ENCODE measurements around the gene KIAA1210. TPM values are rescaled to one million over a fixed set of nuclear protein-coding genes. Genes with fewer than 3 reads are reported as not detected.

Gene KIAA1210
- total RNA-seq, 2 donors from 2014 or later, result not detected

- no peaks in the 10 kb centered on the region for H3K36me3 ChIP-seq
- no peaks in the 10 kb centered on the region for H3K4me1 ChIP-seq
- no peaks in the 10 kb centered on the region for H3K9me3 ChIP-seq
- no peak for DNase-seq
- intact Hi-C loops (cut with DNase I), result no loop called here
- H3K27ac ChIP-seq, result no peak overlapping the region
- no peak overlapping the region for H3K4me3 ChIP-seq
- H3K27me3 ChIP-seq, result no peaks in the 10 kb centered on the region
- no peak overlapping the region for H3K9ac ChIP-seq (ENCODE audit: low read depth in 2 of 2, low read length in 2 of 2)
- TF ChIP-seq, protein P1, sequence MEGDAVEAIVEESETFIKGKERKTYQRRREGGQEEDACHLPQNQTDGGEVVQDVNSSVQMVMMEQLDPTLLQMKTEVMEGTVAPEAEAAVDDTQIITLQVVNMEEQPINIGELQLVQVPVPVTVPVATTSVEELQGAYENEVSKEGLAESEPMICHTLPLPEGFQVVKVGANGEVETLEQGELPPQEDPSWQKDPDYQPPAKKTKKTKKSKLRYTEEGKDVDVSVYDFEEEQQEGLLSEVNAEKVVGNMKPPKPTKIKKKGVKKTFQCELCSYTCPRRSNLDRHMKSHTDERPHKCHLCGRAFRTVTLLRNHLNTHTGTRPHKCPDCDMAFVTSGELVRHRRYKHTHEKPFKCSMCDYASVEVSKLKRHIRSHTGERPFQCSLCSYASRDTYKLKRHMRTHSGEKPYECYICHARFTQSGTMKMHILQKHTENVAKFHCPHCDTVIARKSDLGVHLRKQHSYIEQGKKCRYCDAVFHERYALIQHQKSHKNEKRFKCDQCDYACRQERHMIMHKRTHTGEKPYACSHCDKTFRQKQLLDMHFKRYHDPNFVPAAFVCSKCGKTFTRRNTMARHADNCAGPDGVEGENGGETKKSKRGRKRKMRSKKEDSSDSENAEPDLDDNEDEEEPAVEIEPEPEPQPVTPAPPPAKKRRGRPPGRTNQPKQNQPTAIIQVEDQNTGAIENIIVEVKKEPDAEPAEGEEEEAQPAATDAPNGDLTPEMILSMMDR (IDR thresholded peaks at IDR 0.05), result no peak
Measured at GRCh38 chrX:119094819-119095218, 32.8 kb downstream of the KIAA1210 start.

GRCh38 chrX:119093991-119094735, 33.4 kb downstream of the KIAA1210 start:
- Histone ChIP-seq H3K9ac (ENCODE audit: low read depth in 2 of 2, low read length in 2 of 2) (no peak overlapping the region), H3K27me3 (no peaks in the 10 kb centered on the region), H3K36me3 (no peaks in the 10 kb centered on the region), H3K9me3 (no peaks in the 10 kb centered on the region), H3K4me3 (no peak overlapping the region), H3K27ac (no peak overlapping the region), H3K4me1 (no peaks in the 10 kb centered on the region)
- no peak for DNase-seq
- intact Hi-C loops (cut with DNase I), result no loop called here
- TF ChIP-seq, protein P1 (IDR thresholded peaks at IDR 0.05), result no peak

GRCh38 chrX:119090627-119091026, 37.0 kb downstream of the KIAA1210 start:
- no peaks in the 10 kb centered on the region for H3K4me1 ChIP-seq
- no peak overlapping the region for H3K9ac ChIP-seq (ENCODE audit: low read depth in 2 of 2, low read length in 2 of 2)
- no peaks in the 10 kb centered on the region for H3K9me3 ChIP-seq
- H3K27me3 ChIP-seq, result no peaks in the 10 kb centered on the region
- no peak for DNase-seq
- intact Hi-C loops (cut with DNase I), result no loop called here
- TF ChIP-seq, protein P1 (IDR thresholded peaks at IDR 0.05), result no peak
- H3K4me3 ChIP-seq, result no peak overlapping the region
- H3K36me3 ChIP-seq, result no peaks in the 10 kb centered on the region
- no peak overlapping the region for H3K27ac ChIP-seq

- TF ChIP-seq, protein P1 (IDR thresholded peaks at IDR 0.05), result no peak
- no peaks in the 10 kb centered on the region for H3K36me3 ChIP-seq
Measured at GRCh38 chrX:119089619-119090018, 38.0 kb downstream of the KIAA1210 start.

DNA sequence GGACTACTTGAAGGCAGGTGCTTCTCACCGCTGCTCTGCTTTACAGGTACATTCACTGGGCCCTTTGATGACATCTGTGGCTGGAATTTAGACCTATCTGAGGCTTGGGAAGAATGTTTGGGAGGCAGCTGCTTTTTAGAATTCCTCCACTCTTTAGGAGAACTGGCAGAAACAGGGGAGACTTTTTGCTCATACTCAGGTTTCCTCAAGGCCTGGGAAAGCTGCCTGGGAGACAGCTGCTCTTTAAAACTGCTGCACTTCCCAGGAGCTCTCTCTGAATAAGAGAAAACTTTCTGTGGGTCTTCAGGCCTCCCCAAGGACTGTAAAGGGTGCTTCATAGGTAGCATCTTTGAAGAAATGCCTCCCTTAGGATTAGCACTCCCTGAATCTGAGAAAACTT, 40.5 kb downstream of the KIAA1210 start:
- intact Hi-C loops (cut with DNase I), result no loop called here
- Histone ChIP-seq H3K27ac (no peak overlapping the region), H3K9me3 (no peaks in the 10 kb centered on the region), H3K4me1 (no peaks in the 10 kb centered on the region), H3K36me3 (no peaks in the 10 kb centered on the region), H3K9ac (ENCODE audit: low read depth in 2 of 2, low read length in 2 of 2) (no peak overlapping the region), H3K4me3 (no peak overlapping the region), H3K27me3 (peaks cover 6% of the 10 kb centered on the region)
- TF ChIP-seq, protein P1 (IDR thresholded peaks at IDR 0.05), result no peak
- no peak for DNase-seq

More at GRCh38 chrX:119089619-119090018, 38.0 kb downstream of the KIAA1210 start:
- no peak overlapping the region for H3K4me3 ChIP-seq
- no peak overlapping the region for H3K9ac ChIP-seq (ENCODE audit: low read depth in 2 of 2, low read length in 2 of 2)
- no peaks in the 10 kb centered on the region for H3K4me1 ChIP-seq
- no peak overlapping the region for H3K27ac ChIP-seq
- intact Hi-C loops (cut with DNase I), result no loop called here
- H3K27me3 ChIP-seq, result no peaks in the 10 kb centered on the region
- DNase-seq, result no peak
- H3K9me3 ChIP-seq, result no peaks in the 10 kb centered on the region

Data from colonic mucosa (tissue), 4 donors.